Amniotic stem cell (primary cell): ENCODE measurements around the gene ZNF555.
"Not testable (repeated sequence)": the region's sequence is repeated elsewhere in the genome, so short reads cannot be mapped to it uniquely, and the experiment has no call there.

Experiments
- DNase-seq: peaks from one replicate; lab custom pipeline; 2025; lab: John Stamatoyannopoulos, UW

The ZNF555 gene

GRCh38 chr19:2807379-2808128 lies 33.7 kb upstream of the ZNF555 start:
- no peak for DNase-seq

DNA sequence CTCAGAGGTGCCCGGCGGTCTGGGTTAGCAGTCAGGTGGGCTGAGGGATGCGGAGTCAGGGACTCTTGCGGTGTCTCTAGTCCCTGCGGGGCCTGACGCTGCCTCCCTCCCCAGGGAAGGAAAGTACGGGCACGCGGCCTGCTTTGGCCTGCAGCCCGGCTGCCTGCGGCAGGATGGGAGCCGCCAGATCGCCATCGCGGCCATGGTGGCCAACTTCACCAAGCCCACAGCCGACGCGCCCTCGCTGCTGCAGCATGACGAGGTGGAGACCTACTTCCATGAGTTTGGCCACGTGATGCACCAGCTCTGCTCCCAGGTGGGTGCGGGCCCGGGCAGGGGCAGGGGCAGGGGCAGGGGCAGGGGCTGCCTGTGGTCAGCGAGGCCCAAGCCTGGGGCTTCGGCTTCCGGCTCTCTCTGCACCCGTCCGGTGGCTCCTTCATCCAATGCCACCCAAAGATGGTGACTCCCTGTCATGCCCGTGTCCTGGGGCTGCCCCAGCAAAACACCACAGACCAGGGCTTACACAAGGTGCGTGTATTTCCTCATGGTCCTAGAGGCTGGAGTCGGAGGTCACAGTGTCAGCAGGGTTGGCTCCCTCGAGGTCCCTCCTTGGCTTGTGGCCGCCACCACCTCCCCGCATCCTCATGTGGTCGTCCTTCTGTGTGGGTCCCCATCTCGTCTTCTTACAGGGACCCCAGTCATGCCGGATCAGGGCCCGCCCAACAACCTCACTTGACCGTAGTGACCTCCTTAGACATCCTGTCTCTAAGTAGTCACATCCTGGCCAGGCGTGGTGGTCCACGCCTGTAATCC lies 32.9 kb upstream of the ZNF555 start:
- no peak for DNase-seq

DNA sequence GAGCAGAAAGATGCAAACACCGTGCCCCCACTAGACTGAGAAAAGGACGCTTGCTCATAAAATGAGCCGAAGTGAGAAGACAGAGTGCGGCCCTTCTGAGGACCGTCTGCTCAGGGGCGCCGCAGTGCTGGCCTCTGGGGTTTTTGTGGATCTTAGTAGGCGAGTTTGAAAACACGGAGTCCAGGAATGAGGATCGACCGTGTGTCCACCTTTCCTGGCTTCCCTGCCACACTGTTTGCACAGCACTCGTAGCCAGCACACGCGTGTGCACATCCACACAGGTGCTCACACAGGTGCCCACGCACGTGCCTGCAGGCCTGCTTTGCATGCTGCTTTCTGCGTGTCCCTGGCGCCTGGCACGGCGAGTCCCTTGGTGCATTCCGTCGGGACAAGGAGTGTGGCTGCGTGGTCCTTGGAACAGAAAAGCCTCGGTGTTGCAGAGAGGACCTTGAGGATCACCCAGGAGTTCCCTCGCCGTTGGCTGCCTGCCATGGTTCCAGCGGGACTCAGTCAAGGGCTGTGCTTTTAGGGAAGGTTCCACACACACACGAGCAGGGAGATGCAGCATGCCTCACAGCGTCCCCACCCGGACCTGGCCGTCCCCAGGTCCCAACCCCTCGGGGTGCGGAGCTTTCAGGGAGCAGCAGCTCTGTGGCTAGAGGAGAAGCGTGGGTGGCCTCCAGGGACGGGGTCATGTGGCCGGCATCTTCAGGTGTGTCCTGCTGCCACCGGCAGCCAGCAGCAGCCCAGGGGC lies 31.7 kb upstream of the ZNF555 start:
- DNase-seq: no peak

DNA sequence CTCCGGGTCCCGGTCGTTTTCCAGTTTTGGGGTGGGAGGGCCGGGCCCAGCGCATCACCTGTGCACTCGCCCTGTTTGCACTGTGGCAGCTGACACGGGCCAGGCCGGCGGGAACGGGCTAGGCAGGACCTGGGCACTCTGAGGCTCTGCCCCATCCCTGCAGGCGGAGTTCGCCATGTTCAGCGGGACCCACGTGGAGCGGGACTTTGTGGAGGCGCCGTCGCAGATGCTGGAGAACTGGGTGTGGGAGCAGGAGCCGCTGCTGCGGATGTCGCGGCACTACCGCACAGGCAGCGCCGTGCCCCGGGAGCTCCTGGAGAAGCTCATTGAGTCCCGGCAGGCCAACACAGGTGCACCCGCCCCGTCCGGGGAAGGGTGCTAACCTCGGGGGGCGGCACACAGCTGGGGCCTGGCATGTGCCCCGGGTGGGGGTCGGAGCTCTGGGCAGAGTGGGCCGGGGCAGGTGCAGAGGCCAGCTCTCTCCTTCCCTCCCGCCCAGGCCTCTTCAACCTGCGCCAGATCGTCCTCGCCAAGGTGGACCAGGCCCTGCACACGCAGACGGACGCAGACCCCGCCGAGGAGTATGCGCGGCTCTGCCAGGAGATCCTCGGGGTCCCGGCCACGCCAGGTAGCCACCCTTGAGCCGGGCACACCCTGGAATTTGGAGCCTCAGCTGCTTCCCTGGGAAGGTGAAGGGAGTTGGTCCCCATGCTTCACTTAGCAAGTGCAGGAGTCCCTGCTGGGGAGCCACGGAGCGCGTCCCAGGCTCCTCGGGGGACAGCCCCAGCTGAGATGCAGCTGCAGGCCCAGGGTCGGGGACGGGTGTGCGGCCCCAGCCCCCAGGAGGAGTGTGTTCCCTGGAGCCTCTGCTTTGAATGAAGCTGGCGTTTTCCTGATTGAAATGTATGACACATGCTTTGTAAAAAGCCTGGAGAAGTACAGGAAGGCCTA lies 30.9 kb upstream of the ZNF555 start:
- DNase-seq: no peak

- no peak for DNase-seq
Measured at GRCh38 chr19:2811221-2811722, 30.0 kb upstream of the ZNF555 start.

GRCh38 chr19:2811735-2812413 lies 29.4 kb upstream of the ZNF555 start:
- no peak for DNase-seq

GRCh38 chr19:2812414-2813234 lies 28.7 kb upstream of the ZNF555 start:
- DNase-seq: no peak

DNA sequence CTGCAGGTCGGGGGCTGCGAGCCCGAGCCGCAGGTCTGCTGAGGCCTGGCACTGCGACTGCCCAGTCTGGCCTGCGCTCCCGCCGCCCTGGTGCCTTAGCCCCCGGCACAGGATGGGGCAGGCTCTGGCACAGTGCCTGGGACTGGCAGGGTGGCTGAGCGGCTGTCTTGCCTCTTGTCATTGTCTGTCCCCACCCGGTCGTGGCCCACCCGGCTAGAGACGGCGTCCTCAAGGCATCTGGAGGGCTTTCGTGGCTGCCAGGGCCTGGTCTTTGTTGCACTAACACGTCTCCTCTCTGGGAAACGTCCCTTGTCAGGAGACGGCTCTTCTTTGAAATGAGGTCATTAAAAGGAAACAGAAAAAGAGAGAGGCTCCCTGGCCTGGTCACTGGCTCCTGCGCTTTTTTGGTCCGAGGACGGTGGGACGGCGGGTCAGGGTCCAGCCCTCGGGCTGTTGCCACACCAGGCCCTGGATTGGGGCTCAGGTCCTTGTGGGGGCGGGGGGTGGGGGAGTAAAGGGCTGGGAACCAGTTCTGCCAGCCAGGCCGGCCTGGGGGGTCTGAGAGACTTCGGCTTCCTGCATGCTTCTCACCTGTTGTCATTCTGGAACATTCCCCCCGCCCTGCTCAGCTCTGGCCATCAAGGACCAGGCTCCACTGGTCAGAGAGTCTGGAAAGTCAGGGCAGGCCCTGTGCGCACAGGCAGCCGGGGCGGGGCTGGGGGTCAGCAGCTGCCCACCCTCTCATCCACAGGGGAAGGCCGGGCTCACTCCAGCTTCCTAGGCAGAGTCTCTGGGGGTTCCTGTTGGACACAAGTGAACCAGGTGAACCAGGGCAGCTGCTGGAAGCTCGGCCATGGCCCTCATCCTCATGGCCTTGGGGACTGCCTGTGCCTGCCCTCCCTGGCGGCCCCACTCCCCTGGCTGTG lies 27.8 kb upstream of the ZNF555 start:
- no peak for DNase-seq

DNA sequence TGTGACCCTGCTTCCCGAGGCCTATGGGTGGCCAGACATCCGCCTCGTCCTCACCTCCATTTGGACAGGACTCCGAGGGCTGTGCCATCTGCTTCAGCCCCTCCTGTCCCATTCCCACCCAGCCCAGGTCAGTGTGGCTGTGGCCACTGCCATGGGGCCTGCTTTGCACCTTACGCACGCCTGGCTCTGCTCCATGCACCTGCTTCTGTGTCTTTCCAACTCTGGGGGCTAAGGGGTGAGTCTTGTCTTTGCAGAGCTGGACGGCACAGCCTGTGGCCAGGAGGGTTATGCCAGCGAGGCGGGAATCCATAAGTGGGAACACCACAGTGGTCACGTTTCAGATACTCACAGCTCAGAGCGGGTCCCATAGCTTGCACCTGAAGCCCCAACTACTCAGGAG lies 26.8 kb upstream of the ZNF555 start:
- DNase-seq: no peak

- no peak for DNase-seq
Measured at GRCh38 chr19:2815191-2815614, 26.1 kb upstream of the ZNF555 start.

DNA sequence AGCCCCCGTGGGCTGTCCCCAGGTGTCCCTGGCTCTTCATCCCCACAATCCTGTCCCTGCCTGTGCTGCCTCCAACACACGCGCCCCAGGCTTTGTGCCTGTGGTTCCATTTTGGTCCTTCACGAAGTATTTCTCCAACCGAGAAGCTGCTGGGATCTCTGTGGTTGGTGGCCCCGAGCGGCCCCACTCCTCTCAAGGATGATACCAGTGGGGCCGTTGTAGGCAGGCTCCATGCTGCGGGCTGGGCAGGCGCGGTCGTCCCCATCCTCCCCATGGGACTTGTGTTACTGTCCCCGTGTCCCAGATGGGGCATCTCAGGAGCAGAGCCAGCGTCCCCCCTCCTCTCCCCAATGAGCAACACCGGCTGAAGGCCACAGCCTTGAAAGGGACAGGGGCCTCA lies 25.4 kb upstream of the ZNF555 start:
- DNase-seq: no peak

DNA sequence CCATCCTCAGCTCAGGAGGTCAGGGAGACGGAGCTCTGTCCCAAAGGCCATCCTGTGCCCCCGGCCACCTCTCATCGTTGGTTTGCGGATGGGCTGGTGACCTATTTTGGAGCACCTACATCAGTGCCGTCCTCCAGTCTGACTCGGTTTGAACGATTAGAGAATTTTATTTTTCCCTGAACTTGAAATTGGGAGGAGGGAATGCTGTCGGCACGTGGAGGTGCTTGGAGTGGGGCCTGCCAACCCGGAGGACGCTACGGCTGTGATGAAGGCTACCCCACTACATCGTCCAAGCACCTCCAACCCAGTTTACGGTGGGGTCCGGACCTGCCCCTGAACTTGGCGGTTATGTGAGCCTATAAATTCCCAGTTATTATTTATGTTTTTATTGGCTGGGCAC lies 24.6 kb upstream of the ZNF555 start:
- DNase-seq: no peak

GRCh38 chr19:2817237-2817829 lies 23.9 kb upstream of the ZNF555 start:
- DNase-seq: not testable (repeated sequence)

DNA sequence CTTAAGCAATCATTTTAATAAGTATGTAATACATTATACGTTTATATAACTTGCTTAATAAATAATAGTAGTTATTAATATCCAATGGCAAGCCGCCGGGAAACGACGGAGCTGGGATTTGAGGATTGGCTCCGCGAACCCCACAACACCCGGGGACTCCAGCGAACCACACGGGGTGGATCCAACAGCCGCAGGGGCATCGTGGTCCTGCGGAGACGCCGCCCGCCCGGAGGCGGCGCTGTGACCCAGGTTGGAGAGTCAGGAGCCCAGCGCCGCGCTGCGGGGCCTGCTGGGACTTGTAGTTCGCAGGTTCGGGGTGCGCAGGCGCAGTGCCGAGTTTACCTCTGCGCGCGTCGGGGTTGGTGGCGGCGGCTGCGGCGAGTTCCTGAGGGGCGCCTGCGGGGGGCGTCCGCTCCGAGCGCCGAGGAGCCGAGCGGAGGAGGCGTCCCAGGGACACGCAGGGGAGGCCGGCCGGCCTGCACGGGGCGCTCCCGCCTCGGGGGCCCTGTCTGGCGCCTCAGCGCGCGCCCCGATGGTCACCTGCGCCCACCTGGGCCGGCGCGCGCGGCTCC lies 21.6 kb upstream of the ZNF555 start, which contains the start of gene ZNF554:
Gene ZNF554 (plus strand): TSS at position 329 of the 572 bp plus-strand sequence. CDS start 204 bp downstream, at position 533.
- DNase-seq: peak; percentile 91

DNA sequence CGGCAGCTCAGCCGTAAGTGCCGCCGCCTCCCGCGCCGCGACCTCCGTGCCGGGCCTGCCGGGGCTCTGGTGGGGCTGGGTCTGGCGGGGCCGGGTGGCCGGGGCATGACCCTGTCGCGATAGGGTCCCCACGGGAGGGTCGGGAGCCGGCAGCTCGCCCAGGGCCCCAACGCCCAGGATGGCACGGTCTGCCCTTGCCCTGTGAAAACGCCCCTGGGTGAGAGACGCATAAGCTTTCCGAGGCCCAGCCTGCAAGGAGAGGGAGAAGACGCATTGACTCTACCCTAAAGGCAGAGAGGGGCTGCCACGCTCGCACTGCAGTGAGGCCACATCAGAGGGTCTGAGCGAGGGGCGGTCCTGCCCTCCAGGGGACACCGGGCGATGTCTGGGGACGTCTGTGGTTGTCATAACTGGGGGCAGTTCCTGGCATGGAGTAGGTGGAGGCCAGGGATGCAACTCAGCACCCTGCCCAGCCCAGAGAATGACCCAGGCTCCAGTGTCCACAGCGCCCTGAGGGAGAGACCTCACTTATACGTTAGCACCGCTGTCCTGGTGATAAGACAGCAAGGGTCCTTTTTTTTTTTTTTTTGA lies 21.1 kb upstream of the ZNF555 start:
- DNase-seq: no peak

- no peak for DNase-seq
Measured at GRCh38 chr19:2822846-2823245, 18.4 kb upstream of the ZNF555 start.

DNA sequence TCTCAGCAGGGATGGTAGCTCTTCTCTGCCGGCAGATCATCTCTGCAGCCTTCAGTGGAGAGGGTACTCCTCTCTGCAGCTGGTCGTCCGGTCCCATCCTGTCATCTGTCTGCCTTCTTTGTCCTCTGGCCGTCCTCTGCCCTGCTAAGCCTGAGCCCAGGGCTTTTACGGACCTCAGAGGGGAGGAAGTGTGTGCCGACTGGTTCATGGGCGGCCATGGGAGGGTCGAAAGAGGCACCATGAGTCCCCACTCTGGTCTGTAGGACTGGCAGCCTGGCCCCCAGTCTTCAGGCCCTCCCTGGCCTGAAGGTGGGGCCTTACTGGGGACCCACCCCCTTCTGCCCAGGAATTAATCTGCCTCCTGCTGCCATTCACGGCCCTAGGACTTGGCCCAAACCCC lies 17.6 kb upstream of the ZNF555 start:
- no peak for DNase-seq
